AG09309 (cell line): ENCODE measurements around the gene CD84.
"Not testable (repeated sequence)": the region's sequence is repeated elsewhere in the genome, so short reads cannot be mapped to it uniquely, and the experiment has no call there.

Source experiments
- DNase-seq: peaks from one replicate; pipeline ENCODE4 v3.0.0-alpha.2; 2010; ENCODE audit warnings: low read depth
- H3K4me3 ChIP-seq: 2 replicates; pipeline ENCODE4 v1.5.1; 2011; ENCODE audit warnings: mild to moderate bottlenecking, low read depth, low read length, moderate library complexity; ENCODE audit not compliant: control insufficient read depth
- CTCF ChIP-seq: IDR thresholded peaks from 2 replicates; pipeline ENCODE4 v1.5.1; 2011; ENCODE audit warnings: mild to moderate bottlenecking, low read depth, low read length, inconsistent platforms; ENCODE audit not compliant: insufficient read depth, control insufficient read depth; ENCODE audit errors: missing control alignments

CD84 gene

GRCh38 chr1:160522622-160523345 is 56.5 kb downstream of the CD84 start, which contains the start of gene SLAMF6:
SLAMF6 (minus strand) TSS chr1:160523255; CDS start chr1:160523192, 63 bp downstream.
- DNase-seq = no peak
- TF ChIP-seq CTCF = no peak
- no peak within 1 kb of the TSS for H3K4me3 ChIP-seq

DNA sequence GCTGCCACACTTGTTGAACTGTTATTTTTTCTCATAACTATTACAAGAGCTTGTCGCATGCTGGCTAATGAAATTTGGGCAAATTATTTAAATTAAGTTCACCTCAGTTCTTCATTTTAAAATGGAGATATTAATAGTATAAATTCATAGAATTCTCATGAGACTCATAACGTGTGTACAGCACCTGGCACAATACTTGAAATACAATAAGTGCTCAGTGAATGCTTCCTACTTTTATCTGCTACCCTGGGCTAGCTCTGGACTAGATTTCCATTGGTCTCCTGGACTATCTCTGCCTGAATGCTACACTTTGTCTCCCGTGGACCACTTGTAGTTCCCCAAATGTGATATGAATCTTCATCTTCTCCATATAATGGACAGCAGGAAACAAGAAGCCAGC is 57.2 kb downstream of the CD84 start:
- DNase-seq = no peak
- TF ChIP-seq CTCF = no peak
- no peak overlapping the region for H3K4me3 ChIP-seq

DNA sequence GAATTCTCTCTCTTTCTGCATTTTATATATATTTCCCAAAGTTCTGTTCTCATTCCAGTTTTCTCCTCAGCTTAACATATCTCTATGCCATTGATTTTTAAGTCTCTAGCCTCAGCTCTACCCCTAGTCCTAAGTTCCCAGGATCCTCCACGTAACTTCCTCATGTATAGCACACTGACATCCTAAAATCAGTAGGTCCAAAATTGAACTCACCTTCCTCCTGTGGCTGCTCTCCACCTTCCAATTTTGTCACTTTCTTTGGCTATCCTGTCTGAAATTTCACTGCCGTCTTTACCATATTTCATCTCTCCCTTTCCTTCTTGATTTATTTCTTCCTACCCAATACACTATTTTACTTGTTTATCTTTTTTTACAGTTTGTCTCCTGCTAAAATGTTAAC is 57.7 kb downstream of the CD84 start:
- DNase-seq = no peak
- H3K4me3 ChIP-seq = no peak overlapping the region
- TF ChIP-seq CTCF = no peak

DNA sequence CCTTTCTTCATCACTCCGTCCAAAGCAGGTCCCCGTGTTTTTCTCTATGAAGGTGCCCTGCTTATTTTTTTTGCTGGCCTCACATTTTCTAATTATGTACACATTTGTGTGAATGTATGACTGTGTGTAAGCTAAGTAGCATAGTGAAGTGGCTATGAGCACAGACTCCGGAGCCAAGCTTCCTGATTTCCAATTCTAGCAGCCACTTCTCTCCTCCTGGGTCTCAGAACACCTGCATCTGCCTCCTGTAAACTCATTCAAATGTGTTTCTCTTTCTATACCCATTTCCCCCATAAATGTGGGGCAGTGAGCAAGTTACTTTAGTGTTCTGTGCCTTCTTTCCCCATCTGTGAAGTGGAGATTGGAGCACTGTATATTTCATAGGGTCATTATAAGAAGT is 58.3 kb downstream of the CD84 start:
- no peak for TF ChIP-seq CTCF

DNA sequence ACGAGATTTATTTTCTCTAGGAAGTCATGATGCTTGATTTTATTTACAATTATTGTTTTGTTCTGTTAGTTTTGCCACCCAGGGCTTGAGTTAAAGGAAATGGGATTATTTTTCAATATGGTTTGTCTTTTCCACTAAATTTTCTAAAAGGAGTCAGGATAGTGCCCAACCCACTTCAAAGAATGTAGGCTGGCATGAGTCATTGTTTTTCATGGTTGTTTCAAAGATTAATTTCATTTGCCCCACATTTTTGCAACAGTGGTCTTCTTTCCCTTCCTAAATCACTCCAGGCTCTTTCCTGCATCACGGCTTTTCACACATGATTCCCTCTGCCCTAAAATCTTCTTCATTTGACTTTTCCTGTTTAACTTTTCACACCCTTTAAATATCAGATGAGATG is 58.7 kb downstream of the CD84 start:
- DNase-seq = no peak
- no peak for TF ChIP-seq CTCF
- no peak overlapping the region for H3K4me3 ChIP-seq

More for the DNA sequence above, 58.3 kb downstream of the CD84 start:
- no peak for DNase-seq
- no peak overlapping the region for H3K4me3 ChIP-seq

- no peak overlapping the region for H3K4me3 ChIP-seq
- DNase-seq = no peak
Observed at GRCh38 chr1:160519642-160520435, 59.5 kb downstream of the CD84 start.

DNA sequence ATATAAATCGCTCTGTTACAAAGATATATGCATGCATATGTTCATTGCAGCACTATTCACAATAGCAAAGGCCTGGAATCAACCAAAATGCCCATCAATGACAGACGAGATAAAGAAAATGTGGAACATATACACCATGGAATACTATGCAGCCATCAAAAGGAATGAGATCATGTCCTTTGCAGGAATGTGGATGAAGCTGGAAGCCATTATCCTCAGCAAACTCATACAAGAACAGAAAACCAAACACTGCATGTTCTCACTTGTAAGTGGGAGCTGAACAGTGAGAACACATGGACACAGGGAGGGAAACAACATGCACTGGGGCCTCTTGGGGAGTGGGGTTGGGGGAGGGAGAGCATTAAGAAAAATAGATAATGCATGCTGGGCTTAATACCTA is 61.8 kb downstream of the CD84 start:
- H3K4me3 ChIP-seq, DNase-seq: not testable (repeated sequence)

More at GRCh38 chr1:160519642-160520435, 59.5 kb downstream of the CD84 start:
- no peak for TF ChIP-seq CTCF

DNA sequence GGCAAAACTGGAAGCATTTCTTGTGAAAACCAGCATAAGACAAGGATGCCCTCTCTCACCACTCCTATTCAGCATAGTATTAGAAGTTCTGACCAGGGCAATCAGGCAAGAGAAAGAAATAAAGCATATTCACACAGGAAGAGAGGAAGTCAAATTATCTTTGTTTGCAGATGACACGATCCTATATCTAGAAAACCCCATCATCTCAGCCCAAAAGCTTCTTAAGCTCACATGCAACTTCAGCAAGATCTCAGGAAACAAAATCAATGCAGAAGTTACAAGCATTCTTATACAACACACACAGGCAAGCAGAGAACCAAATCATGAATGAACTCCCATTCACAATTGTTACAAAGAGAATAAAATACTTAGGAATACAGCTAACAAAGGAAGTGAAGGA is 63.4 kb downstream of the CD84 start:
- not testable (repeated sequence) for H3K4me3 ChIP-seq, DNase-seq
